A549 (cell line): ENCODE results near the gene LRRC4B. TPM values are rescaled to one million over a fixed set of nuclear protein-coding genes. Genes with fewer than 3 reads are reported as not detected.

ENCODE experiments used
- ATAC-seq, 2 experiments: fragments of 200-7000 bp in 1 of 2; fragments of >200 bp in 1 of 2; cut with Nextera tagmentation in 1 of 2; cut with Tn5 transposase in 1 of 2; 3 replicates each; pipeline versions ENCODE4 v1.8.0 to v1.9.1; 2018 to 2020; ENCODE audit warnings: mild to moderate bottlenecking in 1 of 2, moderate library complexity in 1 of 2
- CTCF ChIA-PET: fragments of 300-600 bp; sonication (Branson Sonifier 250); formaldehyde crosslinking; extraction: SDS; loops from one replicate; lab custom pipeline; 2021; ENCODE audit warnings: antibody characterized with exemption, inconsistent platforms; lab: Yijun Ruan, JAX
- POLR2A ChIA-PET: fragments of 350-600 bp; formaldehyde crosslinking; extraction: SDS; loops from one replicate; lab custom pipeline; 2021; ENCODE audit warnings: antibody characterized with exemption, inconsistent platforms; lab: Yijun Ruan, JAX
- DNase-seq, 2 experiments: peaks; one replicate each; pipeline versions ENCODE4 v3.0.0 to v3.0.0-alpha.2; 2011 to 2016; ENCODE audit warnings: low read depth in 1 of 2, low spot score in 1 of 2
- FAIRE-seq: peaks from 2 replicates; lab custom pipeline; 2011; peaks lifted over from hg19 to GRCh38; lab: Jason Lieb, UNC
- H3K27ac ChIP-seq, 2 experiments: fragments of >200 bp; sonication (Bioruptor Twin); formaldehyde crosslinking; 3 replicates each; pipeline ENCODE4 v1.5.1; 2016 to 2017
- H3K4me1 ChIP-seq: fragments of >200 bp; sonication (Bioruptor Twin); formaldehyde crosslinking; 3 replicates; pipeline ENCODE4 v1.6.1; 2016
- H3K4me2 ChIP-seq: fragments of >200 bp; sonication (Bioruptor Twin); formaldehyde crosslinking; 3 replicates; pipeline ENCODE4 v1.6.1; 2016
- H3K4me3 ChIP-seq: fragments of >200 bp; sonication (Bioruptor Twin); formaldehyde crosslinking; 3 replicates; pipeline ENCODE4 v1.5.1; 2016
- H3K9me3 ChIP-seq: fragments of >200 bp; sonication (Bioruptor Twin); formaldehyde crosslinking; 3 replicates; pipeline ENCODE4 v1.6.1; 2016
- CBX2 ChIP-seq: fragments of 200-600 bp; sonication (generic); IDR thresholded peaks from 2 replicates; pipeline ENCODE4 v1.6.1; 2016; ENCODE audit warnings: low read depth, mild to moderate bottlenecking, borderline replicate concordance
- CBX8 ChIP-seq: fragments of 200-600 bp; sonication (generic); IDR thresholded peaks from 2 replicates; pipeline ENCODE4 v1.6.1; 2016
- CEBPB ChIP-seq, 2 experiments: fragments of >200 bp in 1 of 2; sonication (Bioruptor Twin) in 1 of 2; formaldehyde crosslinking in 1 of 2; IDR thresholded peaks; 2 replicates each; pipeline ENCODE4 v1.6.1; 2012 to 2016
- CHD4 ChIP-seq: fragments of 200-600 bp; sonication (generic); IDR thresholded peaks from 2 replicates; pipeline ENCODE4 v1.6.1; 2016; ENCODE audit warnings: antibody characterized with exemption, mild to moderate bottlenecking, borderline replicate concordance
- EHF ChIP-seq: fragments of 250-450 bp; sonication (Bioruptor Pico); IDR thresholded peaks from 2 replicates; pipeline ENCODE4 v1.5.0; 2020; ENCODE audit warnings: mild to moderate bottlenecking
- ESRRA ChIP-seq: fragments of 150-350 bp; IDR thresholded peaks from 2 replicates; pipeline ENCODE4 v1.6.1; 2014; ENCODE audit warnings: mild to moderate bottlenecking, low read length, borderline replicate concordance
- FOSB ChIP-seq: fragments of 250-450 bp; sonication (Bioruptor Pico); IDR thresholded peaks from 2 replicates; pipeline ENCODE4 v1.5.0; 2020; ENCODE audit warnings: mild to moderate bottlenecking, moderate library complexity
- FOSL2 ChIP-seq, 2 experiments: fragments of 450-650 bp in 1 of 2; fragments of >200 bp in 1 of 2; sonication (Bioruptor Twin) in 1 of 2; formaldehyde crosslinking; IDR thresholded peaks; 2 replicates each; pipeline versions ENCODE4 v1.5.0 to v1.6.1; 2016 to 2020; ENCODE audit warnings: mild to moderate bottlenecking in 1 of 2, moderate library complexity in 1 of 2
- HDAC2 ChIP-seq: fragments of 200-600 bp; sonication (generic); IDR thresholded peaks from 2 replicates; pipeline ENCODE4 v1.6.1; 2016
- HOXA7 ChIP-seq: fragments of 250-450 bp; sonication (Bioruptor Pico); IDR thresholded peaks from 2 replicates; pipeline ENCODE4 v1.5.0; 2020; ENCODE audit warnings: mild to moderate bottlenecking, moderate library complexity
- JUN ChIP-seq, 2 experiments: fragments of >200 bp; sonication (Bioruptor Twin); formaldehyde crosslinking; IDR thresholded peaks; 2 replicates in 1 of 2; 3 replicates in 1 of 2; pipeline ENCODE4 v1.6.1; 2016 to 2017
- KDM1A ChIP-seq: fragments of 200-600 bp; sonication (generic); IDR thresholded peaks from 2 replicates; pipeline ENCODE4 v1.6.1; 2016; ENCODE audit warnings: low read depth, mild to moderate bottlenecking
- KDM5A ChIP-seq: fragments of 200-600 bp; sonication (generic); IDR thresholded peaks from 2 replicates; pipeline ENCODE4 v1.6.1; 2016; ENCODE audit warnings: antibody characterized with exemption, mild to moderate bottlenecking
- NR3C1 ChIP-seq: fragments of >200 bp; sonication (Bioruptor Twin); formaldehyde crosslinking; IDR thresholded peaks from 3 replicates; pipeline ENCODE4 v1.6.1; 2017
- PHF8 ChIP-seq: fragments of 200-600 bp; sonication (generic); IDR thresholded peaks from 2 replicates; pipeline ENCODE4 v1.6.1; 2016; ENCODE audit warnings: low read depth, mild to moderate bottlenecking, antibody characterized with exemption, moderate library complexity, borderline replicate concordance
- POLR2A ChIP-seq: IDR thresholded peaks from 2 replicates; pipeline ENCODE4 v1.6.1; 2012; ENCODE audit warnings: mild to moderate bottlenecking, low read length
- POLR2AphosphoS2 ChIP-seq: conservative IDR thresholded peaks from 2 replicates; pipeline ENCODE4 v1.6.1; 2012; ENCODE audit warnings: low read length, improper control_type of control experiment, inconsistent platforms
- RAD21 ChIP-seq, 2 experiments: fragments of >200 bp in 1 of 2; sonication (Bioruptor Twin) in 1 of 2; formaldehyde crosslinking in 1 of 2; IDR thresholded peaks in 1 of 2; conservative IDR thresholded peaks in 1 of 2; 2 replicates in 1 of 2; 3 replicates in 1 of 2; pipeline ENCODE4 v1.6.1; 2012 to 2018; ENCODE audit warnings: inconsistent platforms in 1 of 2
- RFX5 ChIP-seq: fragments of 450-650 bp; IDR thresholded peaks from 2 replicates; pipeline ENCODE4 v1.7.1; 2014; ENCODE audit warnings: antibody characterized with exemption, mild to moderate bottlenecking, moderate library complexity
- RNF2 ChIP-seq: fragments of 200-600 bp; sonication (generic); IDR thresholded peaks from 2 replicates; pipeline ENCODE4 v1.6.1; 2016; ENCODE audit warnings: low read depth, mild to moderate bottlenecking, antibody characterized with exemption, moderate library complexity, borderline replicate concordance
- SMC3 ChIP-seq: fragments of >200 bp; sonication (Bioruptor Twin); formaldehyde crosslinking; IDR thresholded peaks from 3 replicates; pipeline ENCODE4 v1.6.1; 2018; ENCODE audit warnings: inconsistent platforms
- WGBS: methylation state at CpG from one replicate; pipeline ENCODE4 v1.1.6; 2017; ENCODE audit errors: missing lambda C conversion rate; 5-methylcytosine and 5-hydroxymethylcytosine counted together
- polyA plus RNA-seq, 4 experiments: library from polyadenylated mRNA; depleted of rRNA in 3 of 4; stranded (reverse); fragments of >200 nt; fragmentation: RNase III in 1 of 4; extraction: RNeasy Plus Mini Kit Qiagen cat#74134 plus additional on column Dnase treatment in 1 of 4; gene quantifications; 2 replicates in 3 of 4; 3 replicates in 1 of 4; pipeline ENCODE4 v1.2.3, GENCODE V29; 2011 to 2017
- TF ChIP-seq, protein P1 (sequence below): fragments of >200 bp; sonication (Bioruptor Twin); formaldehyde crosslinking; IDR thresholded peaks from 2 replicates; pipeline ENCODE4 v1.6.1; 2016
- TF ChIP-seq, protein P2 (sequence below): fragments of 200-600 bp; sonication (generic); IDR thresholded peaks from 2 replicates; pipeline ENCODE4 v1.6.1; 2016; ENCODE audit warnings: antibody characterized with exemption, mild to moderate bottlenecking, moderate library complexity
- TF ChIP-seq, protein P3 (sequence below): IDR thresholded peaks from 2 replicates; pipeline ENCODE4 v1.6.1; 2012
- TF ChIP-seq, protein P4 (sequence below): fragments of >200 bp; sonication (Bioruptor Twin); formaldehyde crosslinking; IDR thresholded peaks from 3 replicates; pipeline ENCODE4 v1.5.1; 2016
- TF ChIP-seq, protein P5 (sequence below): fragments of >200 bp; sonication (Bioruptor Twin); formaldehyde crosslinking; IDR thresholded peaks from 3 replicates; pipeline ENCODE4 v1.6.1; 2016

Gene LRRC4B
- polyA plus RNA-seq, 2 of the 4 experiments (the other 2 are of a cell fraction), result 0.54 to 0.97 TPM

DNA sequence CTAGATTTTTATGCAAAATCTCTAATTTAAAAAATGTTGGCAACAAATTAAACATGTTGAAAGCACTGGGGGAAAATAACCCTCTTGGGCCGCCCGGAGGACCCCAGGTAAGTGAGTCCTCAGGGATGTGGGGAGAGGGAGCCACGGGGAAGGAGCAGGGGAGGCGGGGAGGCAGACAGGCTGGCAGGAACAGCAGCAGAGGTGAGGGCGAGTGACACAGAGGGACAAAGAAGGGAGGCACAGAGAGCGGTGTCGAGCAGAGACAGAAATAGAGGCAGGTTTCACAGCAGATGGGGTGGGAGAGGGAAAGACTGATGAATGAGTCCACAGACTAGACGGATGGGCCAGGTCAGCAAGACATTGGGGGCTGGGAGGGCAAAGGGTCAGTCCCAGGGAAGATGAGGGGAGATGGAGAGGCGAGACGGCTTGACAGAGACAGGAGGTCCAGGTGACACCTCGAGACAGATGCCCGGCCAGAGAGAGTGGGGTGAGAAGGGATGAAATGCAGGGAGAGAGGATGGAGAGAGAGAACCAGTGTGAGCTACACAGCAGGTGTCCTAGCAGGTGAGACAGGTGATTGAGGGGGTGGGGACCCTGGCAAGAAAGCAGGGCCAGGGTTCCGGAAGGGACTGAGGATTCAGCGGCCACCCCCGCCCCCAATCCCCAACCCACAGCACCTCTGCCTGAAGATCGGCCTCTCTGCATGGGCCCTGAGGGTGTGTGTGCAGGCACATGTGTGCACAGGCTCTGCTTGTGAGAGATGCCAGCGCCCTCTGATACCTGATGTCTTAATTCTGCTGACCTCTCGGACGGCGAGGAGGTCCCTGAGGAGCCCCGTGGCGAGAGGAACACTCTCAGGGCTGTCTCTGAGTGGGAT, 3.8 kb downstream of the LRRC4B start:
- ATAC-seq (peak; percentile 42 to 49), FAIRE-seq (no peak), DNase-seq (no peak)
- WGBS, result 28% methylated on average over 22 of the region's 22 CpGs
- Histone ChIP-seq H3K4me1 (peaks cover 19% of the 10 kb centered on the region), H3K27ac (no peak overlapping the region), H3K9me3 (no peaks in the 10 kb centered on the region), H3K4me3 (no peak overlapping the region), H3K4me2 (no peak overlapping the region)
- ChIA-PET CTCF (interaction anchor here (0.7 to 2.2 kb wide), 3 partner anchors 9 to 558 kb away, joined by 3 to 8 read pairs (median 3); no protein-coding TSS in a partner anchor), POLR2A (no interaction called here)
- TF ChIP-seq PHF8 (no peak), POLR2AphosphoS2 (no peak), SMC3 (no peak), HOXA7 (no peak), RNF2 (no peak), EHF (CRISPR knock-in tag) (no peak), POLR2A (no peak), CBX8 (no peak), HDAC2 (no peak)
- TF ChIP-seq, protein P1, sequence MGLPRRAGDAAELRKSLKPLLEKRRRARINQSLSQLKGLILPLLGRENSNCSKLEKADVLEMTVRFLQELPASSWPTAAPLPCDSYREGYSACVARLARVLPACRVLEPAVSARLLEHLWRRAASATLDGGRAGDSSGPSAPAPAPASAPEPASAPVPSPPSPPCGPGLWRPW, result no peak

DNA sequence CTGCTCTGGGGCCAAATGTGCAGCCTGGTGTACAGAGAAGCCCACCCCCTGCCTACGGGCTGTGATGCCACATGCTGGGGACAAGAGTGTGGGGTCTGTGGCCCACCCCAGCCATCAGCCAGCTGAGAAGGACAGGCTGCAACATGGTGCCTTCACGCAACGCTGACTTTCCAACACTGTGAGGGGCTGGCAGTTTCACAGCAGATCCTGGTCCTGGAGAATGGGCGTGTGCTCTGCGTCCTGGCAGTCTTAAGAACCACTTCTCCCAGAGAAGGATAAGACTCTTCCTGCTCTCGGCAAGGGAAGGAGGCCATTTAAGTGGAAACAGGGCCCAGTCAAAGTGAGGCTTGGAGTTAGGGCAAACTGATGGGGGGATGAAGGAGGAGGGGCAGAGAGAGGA, 4.6 kb downstream of the LRRC4B start:
- H3K27ac ChIP-seq, result no peak overlapping the region
- no peak for FAIRE-seq
- 58% methylated on average over 6 of the region's 6 CpGs for WGBS
- ATAC-seq, result no peak
- DNase-seq, result no peak
- TF ChIP-seq EHF (CRISPR knock-in tag) (no peak), NR3C1 (no peak), JUN (IDR thresholded peaks at IDR 0.05) (no peak), CHD4 (no peak), POLR2AphosphoS2 (no peak), KDM1A (no peak), CEBPB (IDR thresholded peaks at IDR 0.05) (no peak), RFX5 (no peak), ESRRA (no peak), FOSB (no peak), KDM5A (no peak), CBX2 (no peak), RAD21 (conservative IDR thresholded peaks at IDR 0.05 in 1 of 2, IDR thresholded peaks at IDR 0.05 in 1 of 2) (no peak), FOSL2 (IDR thresholded peaks at IDR 0.05) (no peak), FOSL2 (CRISPR knock-in tag; IDR thresholded peaks at IDR 0.05) (no peak), SMC3 (no peak)
- TF ChIP-seq, protein P2, sequence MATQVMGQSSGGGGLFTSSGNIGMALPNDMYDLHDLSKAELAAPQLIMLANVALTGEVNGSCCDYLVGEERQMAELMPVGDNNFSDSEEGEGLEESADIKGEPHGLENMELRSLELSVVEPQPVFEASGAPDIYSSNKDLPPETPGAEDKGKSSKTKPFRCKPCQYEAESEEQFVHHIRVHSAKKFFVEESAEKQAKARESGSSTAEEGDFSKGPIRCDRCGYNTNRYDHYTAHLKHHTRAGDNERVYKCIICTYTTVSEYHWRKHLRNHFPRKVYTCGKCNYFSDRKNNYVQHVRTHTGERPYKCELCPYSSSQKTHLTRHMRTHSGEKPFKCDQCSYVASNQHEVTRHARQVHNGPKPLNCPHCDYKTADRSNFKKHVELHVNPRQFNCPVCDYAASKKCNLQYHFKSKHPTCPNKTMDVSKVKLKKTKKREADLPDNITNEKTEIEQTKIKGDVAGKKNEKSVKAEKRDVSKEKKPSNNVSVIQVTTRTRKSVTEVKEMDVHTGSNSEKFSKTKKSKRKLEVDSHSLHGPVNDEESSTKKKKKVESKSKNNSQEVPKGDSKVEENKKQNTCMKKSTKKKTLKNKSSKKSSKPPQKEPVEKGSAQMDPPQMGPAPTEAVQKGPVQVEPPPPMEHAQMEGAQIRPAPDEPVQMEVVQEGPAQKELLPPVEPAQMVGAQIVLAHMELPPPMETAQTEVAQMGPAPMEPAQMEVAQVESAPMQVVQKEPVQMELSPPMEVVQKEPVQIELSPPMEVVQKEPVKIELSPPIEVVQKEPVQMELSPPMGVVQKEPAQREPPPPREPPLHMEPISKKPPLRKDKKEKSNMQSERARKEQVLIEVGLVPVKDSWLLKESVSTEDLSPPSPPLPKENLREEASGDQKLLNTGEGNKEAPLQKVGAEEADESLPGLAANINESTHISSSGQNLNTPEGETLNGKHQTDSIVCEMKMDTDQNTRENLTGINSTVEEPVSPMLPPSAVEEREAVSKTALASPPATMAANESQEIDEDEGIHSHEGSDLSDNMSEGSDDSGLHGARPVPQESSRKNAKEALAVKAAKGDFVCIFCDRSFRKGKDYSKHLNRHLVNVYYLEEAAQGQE, result no peak
- TF ChIP-seq, protein P3, sequence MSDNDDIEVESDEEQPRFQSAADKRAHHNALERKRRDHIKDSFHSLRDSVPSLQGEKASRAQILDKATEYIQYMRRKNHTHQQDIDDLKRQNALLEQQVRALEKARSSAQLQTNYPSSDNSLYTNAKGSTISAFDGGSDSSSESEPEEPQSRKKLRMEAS, result no peak
- TF ChIP-seq, protein P4, sequence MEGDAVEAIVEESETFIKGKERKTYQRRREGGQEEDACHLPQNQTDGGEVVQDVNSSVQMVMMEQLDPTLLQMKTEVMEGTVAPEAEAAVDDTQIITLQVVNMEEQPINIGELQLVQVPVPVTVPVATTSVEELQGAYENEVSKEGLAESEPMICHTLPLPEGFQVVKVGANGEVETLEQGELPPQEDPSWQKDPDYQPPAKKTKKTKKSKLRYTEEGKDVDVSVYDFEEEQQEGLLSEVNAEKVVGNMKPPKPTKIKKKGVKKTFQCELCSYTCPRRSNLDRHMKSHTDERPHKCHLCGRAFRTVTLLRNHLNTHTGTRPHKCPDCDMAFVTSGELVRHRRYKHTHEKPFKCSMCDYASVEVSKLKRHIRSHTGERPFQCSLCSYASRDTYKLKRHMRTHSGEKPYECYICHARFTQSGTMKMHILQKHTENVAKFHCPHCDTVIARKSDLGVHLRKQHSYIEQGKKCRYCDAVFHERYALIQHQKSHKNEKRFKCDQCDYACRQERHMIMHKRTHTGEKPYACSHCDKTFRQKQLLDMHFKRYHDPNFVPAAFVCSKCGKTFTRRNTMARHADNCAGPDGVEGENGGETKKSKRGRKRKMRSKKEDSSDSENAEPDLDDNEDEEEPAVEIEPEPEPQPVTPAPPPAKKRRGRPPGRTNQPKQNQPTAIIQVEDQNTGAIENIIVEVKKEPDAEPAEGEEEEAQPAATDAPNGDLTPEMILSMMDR, result no peak
- TF ChIP-seq, protein P5, sequence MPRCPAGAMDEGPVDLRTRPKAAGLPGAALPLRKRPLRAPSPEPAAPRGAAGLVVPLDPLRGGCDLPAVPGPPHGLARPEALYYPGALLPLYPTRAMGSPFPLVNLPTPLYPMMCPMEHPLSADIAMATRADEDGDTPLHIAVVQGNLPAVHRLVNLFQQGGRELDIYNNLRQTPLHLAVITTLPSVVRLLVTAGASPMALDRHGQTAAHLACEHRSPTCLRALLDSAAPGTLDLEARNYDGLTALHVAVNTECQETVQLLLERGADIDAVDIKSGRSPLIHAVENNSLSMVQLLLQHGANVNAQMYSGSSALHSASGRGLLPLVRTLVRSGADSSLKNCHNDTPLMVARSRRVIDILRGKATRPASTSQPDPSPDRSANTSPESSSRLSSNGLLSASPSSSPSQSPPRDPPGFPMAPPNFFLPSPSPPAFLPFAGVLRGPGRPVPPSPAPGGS, result no peak
- TF ChIP-seq, all 56 proteins: peak for 0
- ChIA-PET POLR2A (no interaction called here), CTCF (interaction anchor here (2.2 kb wide), 1 partner anchor 8 kb away, joined by 8 read pairs; no protein-coding TSS in a partner anchor)
- Histone ChIP-seq H3K4me3 (no peak overlapping the region), H3K4me1 (peaks cover 19% of the 10 kb centered on the region), H3K9me3 (no peaks in the 10 kb centered on the region), H3K4me2 (no peak overlapping the region)
